ENCODE data around the gene IL36RN. TPM values are rescaled to one million over a fixed set of nuclear protein-coding genes. Genes with fewer than 3 reads are reported as not detected.

Gene IL36RN
- total and polyA plus RNA-seq, 11 donors = not detected

DNA sequence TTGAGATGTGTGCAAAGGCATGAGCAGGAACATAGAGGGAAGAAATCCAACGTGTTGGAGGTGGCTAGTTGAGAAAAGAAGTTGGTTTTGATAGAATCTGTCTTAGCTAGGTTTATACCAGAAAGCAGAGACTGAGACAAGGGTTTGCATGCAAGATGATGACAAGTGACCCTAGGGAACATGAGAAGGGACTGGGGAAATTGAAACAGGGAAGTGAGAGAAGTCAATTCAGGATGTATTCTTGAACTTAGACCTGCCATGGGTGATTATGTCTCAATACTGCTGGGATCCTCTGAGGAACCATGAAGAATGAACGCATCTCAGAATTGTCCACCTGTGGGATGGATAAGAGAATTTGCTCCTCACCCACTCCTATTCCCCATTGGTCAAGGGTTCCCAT, 33.3 kb upstream of the IL36RN start:
- intact Hi-C loops (cut with DNase I) = no loop called here
- Histone ChIP-seq H3K9me3 (no peaks in the 10 kb centered on the region), H3K4me1 (no peaks in the 10 kb centered on the region), H3K27ac (no peak overlapping the region), H3K4me3 (no peak overlapping the region), H3K36me3 (no peaks in the 10 kb centered on the region), H3K27me3 (peaks cover 0 to 49% (median 6%) of the 10 kb centered on the region in 9 donors)
- ATAC-seq = no peak
- 45 to 56% (median 52%) methylated on average over 2 of the region's 2 CpGs for WGBS, 4 donors
- DNase-seq = no peak
- TF ChIP-seq, protein P1, sequence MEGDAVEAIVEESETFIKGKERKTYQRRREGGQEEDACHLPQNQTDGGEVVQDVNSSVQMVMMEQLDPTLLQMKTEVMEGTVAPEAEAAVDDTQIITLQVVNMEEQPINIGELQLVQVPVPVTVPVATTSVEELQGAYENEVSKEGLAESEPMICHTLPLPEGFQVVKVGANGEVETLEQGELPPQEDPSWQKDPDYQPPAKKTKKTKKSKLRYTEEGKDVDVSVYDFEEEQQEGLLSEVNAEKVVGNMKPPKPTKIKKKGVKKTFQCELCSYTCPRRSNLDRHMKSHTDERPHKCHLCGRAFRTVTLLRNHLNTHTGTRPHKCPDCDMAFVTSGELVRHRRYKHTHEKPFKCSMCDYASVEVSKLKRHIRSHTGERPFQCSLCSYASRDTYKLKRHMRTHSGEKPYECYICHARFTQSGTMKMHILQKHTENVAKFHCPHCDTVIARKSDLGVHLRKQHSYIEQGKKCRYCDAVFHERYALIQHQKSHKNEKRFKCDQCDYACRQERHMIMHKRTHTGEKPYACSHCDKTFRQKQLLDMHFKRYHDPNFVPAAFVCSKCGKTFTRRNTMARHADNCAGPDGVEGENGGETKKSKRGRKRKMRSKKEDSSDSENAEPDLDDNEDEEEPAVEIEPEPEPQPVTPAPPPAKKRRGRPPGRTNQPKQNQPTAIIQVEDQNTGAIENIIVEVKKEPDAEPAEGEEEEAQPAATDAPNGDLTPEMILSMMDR (IDR thresholded peaks at IDR 0.05) = no peak
- no peak for TF ChIP-seq POLR2A (IDR thresholded peaks at IDR 0.05)

DNA sequence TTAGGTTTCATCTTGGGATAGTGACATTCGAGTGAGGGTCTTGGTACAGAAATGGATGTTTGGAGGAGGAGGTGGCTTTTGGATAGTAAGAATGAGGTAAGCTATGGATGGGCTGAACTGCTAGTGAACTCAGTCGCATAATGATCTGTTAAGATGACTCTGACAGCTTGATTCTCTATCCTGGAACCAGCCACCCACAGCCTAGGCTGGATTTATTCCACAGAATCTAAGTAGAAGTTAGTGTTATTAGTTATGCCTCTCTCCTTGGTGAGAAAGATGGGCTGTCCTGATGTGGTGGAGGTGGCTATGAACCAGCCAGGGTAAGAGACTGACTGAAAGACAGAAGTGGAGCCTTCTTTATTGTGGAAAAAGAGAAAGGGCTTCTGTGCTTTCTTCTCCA, 31.3 kb upstream of the IL36RN start:
- no peak for TF ChIP-seq POLR2A (IDR thresholded peaks at IDR 0.05)
- TF ChIP-seq, protein P1 (IDR thresholded peaks at IDR 0.05) = no peak
- intact Hi-C loops (cut with DNase I) = no loop called here
- Histone ChIP-seq H3K4me3 (no peak overlapping the region), H3K9me3 (no peaks in the 10 kb centered on the region), H3K36me3 (no peaks in the 10 kb centered on the region), H3K27ac (no peak overlapping the region), H3K27me3 (peaks cover 0 to 35% (median 6%) of the 10 kb centered on the region in 9 donors), H3K4me1 (no peaks in the 10 kb centered on the region)
- ATAC-seq (no peak), DNase-seq (no peak)
- WGBS, 4 donors = 65 to 75% (median 70%) methylated on average over 2 of the region's 2 CpGs

DNA sequence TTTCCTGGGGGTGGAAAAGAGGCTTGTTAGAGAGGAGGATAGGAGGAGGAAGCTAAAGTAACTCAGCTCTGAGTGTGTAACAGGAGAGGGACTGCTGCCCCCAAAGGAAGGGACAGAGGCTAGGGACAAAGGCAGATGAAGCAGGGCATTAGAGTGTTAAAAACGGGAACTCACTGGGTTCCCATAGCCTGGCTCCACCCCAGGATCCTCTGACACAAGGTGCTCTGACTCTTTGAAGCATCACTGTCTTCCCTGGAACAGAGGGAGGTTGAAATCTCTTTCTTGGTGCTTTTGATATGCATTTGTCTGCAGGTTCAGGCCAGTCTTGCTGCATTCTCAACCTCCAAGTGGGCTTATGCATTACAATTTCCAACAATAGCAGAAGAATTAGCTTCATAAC, 30.9 kb upstream of the IL36RN start:
- Histone ChIP-seq H3K4me3 (no peak overlapping the region), H3K9me3 (no peaks in the 10 kb centered on the region), H3K36me3 (no peaks in the 10 kb centered on the region), H3K27ac (no peak overlapping the region), H3K4me1 (no peaks in the 10 kb centered on the region), H3K27me3 (peaks cover 0 to 32% (median 6%) of the 10 kb centered on the region in 9 donors)
- ATAC-seq (no peak), DNase-seq (no peak)
- 0 to 5% (median 2%) methylated on average over 1 of the region's 1 CpG for WGBS, 4 donors
- TF ChIP-seq, protein P1 (IDR thresholded peaks at IDR 0.05) = no peak
- no peak for TF ChIP-seq POLR2A (IDR thresholded peaks at IDR 0.05)
- intact Hi-C loops (cut with DNase I) = no loop called here

DNA sequence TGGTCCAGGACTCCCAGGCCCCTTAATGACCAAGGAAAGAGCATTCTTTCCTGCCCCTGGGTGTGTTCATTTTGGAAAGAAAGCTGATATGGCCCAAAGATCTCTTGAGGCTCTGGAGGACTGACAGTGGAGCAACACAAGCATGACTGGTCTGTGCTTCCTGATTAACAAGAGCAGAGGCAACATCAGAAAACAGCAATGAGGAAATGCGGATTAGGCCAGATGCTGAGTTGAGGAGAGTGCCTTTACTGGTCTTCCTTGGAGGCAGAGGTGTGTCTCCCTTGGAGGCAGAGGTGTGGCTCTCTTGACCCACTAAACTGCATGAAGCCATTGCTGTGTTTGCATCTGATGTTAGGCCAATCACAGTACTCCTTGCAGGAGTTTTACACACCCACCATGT, 26.3 kb upstream of the IL36RN start:
- DNase-seq (no peak), ATAC-seq (no peak)
- intact Hi-C loops (cut with DNase I) = no loop called here
- peaks cover 0 to 23% (median 3%) of the 10 kb centered on the region in 9 donors for H3K27me3 ChIP-seq
- no peaks in the 10 kb centered on the region for H3K36me3 ChIP-seq
- H3K4me1 ChIP-seq = no peaks in the 10 kb centered on the region
- 82 to 100% (median 88%) methylated on average over 1 of the region's 1 CpG for WGBS, 4 donors
- TF ChIP-seq, protein P1 (IDR thresholded peaks at IDR 0.05) = no peak
- TF ChIP-seq POLR2A (IDR thresholded peaks at IDR 0.05) = no peak
- H3K27ac ChIP-seq = no peak overlapping the region
- H3K4me3 ChIP-seq = no peak overlapping the region
- no peaks in the 10 kb centered on the region for H3K9me3 ChIP-seq

Measured in heart left ventricle (tissue), 16 donors.